ENCODE data around the gene TRIM56.

GRCh38 chr7:101060992-101061391 is 24.3 kb upstream of the TRIM56 start:
- TF ChIP-seq CTCF (IDR thresholded peaks at IDR 0.05) (no peak), POLR2A (IDR thresholded peaks at IDR 0.05) (no peak)

Measured in uterus (tissue), 2 donors.